Cardiac muscle cell (in vitro differentiated cells and primary cell): ENCODE data around the gene CSPG4. TPM values are rescaled to one million over a fixed set of nuclear protein-coding genes. Genes with fewer than 3 reads are reported as not detected.
"Not testable (repeated sequence)": the region's sequence is repeated elsewhere in the genome, so short reads cannot be mapped to it uniquely, and the experiment has no call there.

Source experiments
- DNase-seq, 2 donors: peaks; one replicate each; pipeline versions ENCODE4 v3.0.0 to v3.0.0-alpha.2; 2010 to 2017; ENCODE audit warnings: low read depth in 1 of 2, low spot score in 1 of 2
- H3K27ac ChIP-seq: fragments of 200-600 bp; sonication (generic); 2 replicates; pipeline ENCODE4 v1.5.1; 2016
- H3K27me3 ChIP-seq: fragments of 200-600 bp; sonication (generic); 2 replicates; pipeline ENCODE4 v1.6.0; 2016; ENCODE audit warnings: control low read depth
- H3K36me3 ChIP-seq: fragments of 200-600 bp; sonication (generic); 2 replicates; pipeline ENCODE4 v1.5.1; 2016; ENCODE audit warnings: control low read depth
- H3K4me1 ChIP-seq: fragments of 200-600 bp; sonication (generic); 2 replicates; pipeline ENCODE4 v1.8.1; 2017; ENCODE audit warnings: low read depth, mild to moderate bottlenecking, mixed run types
- H3K4me3 ChIP-seq: fragments of 200-600 bp; sonication (generic); 2 replicates; pipeline ENCODE4 v1.5.1; 2016; ENCODE audit warnings: mild to moderate bottlenecking
- H3K9me3 ChIP-seq: fragments of 200-600 bp; sonication (generic); 2 replicates; pipeline ENCODE4 v1.5.1; 2017; ENCODE audit warnings: low read depth, mild to moderate bottlenecking, control low read depth
- CTCF ChIP-seq: IDR thresholded peaks from 2 replicates; pipeline ENCODE4 v1.5.1; 2012; ENCODE audit warnings: low read depth, mild to moderate bottlenecking, low read length
- polyA plus RNA-seq: library from polyadenylated mRNA; unstranded; fragments of >200 nt; fragmentation: Nextera tagmentation; extraction: Ambion mirVana; gene quantifications from 2 replicates; pipeline ENCODE4 v1.2.1, GENCODE V29; 2016
- total RNA-seq: library from RNA; depleted of rRNA; stranded (reverse); fragments of >200 nt; gene quantifications from 2 replicates; pipeline ENCODE4 v1.2.3, GENCODE V29; 2016

The CSPG4 gene
- total and polyA plus RNA-seq, 2 experiments from 2014 or later, result 7.1 to 30.6 TPM

GRCh38 chr15:75733761-75734651, 21.4 kb upstream of the CSPG4 start:
- no peaks in the 10 kb centered on the region for H3K9me3 ChIP-seq

GRCh38 chr15:75732809-75733451, 20.3 kb upstream of the CSPG4 start:
- Histone ChIP-seq H3K27me3 (no peaks in the 10 kb centered on the region), H3K4me3 (no peak overlapping the region), H3K36me3 (no peaks in the 10 kb centered on the region), H3K9me3 (no peaks in the 10 kb centered on the region), H3K27ac (no peak overlapping the region), H3K4me1 (peaks cover 5% of the 10 kb centered on the region)
- peak; percentile 70 to 76 for DNase-seq
- peak; percentile 86 for TF ChIP-seq CTCF

More at GRCh38 chr15:75733761-75734651, 21.4 kb upstream of the CSPG4 start:
- TF ChIP-seq CTCF, result no peak
- H3K4me1 ChIP-seq, result peaks cover 5% of the 10 kb centered on the region
- no peak for DNase-seq
- H3K27ac ChIP-seq, result no peak overlapping the region
- H3K36me3 ChIP-seq, result no peaks in the 10 kb centered on the region
- no peak overlapping the region for H3K4me3 ChIP-seq
- no peaks in the 10 kb centered on the region for H3K27me3 ChIP-seq

GRCh38 chr15:75732177-75732808, 19.6 kb upstream of the CSPG4 start:
- Histone ChIP-seq H3K36me3 (no peaks in the 10 kb centered on the region), H3K9me3 (no peaks in the 10 kb centered on the region), H3K4me1 (peaks cover 5% of the 10 kb centered on the region), H3K27ac (no peak overlapping the region), H3K4me3 (no peak overlapping the region), H3K27me3 (no peaks in the 10 kb centered on the region)
- TF ChIP-seq CTCF, result no peak
- no peak for DNase-seq

- peak in 1 of 2 donors; percentile 80 for DNase-seq
- Histone ChIP-seq H3K27ac (no peak overlapping the region), H3K9me3 (no peaks in the 10 kb centered on the region), H3K4me1 (peaks cover 5% of the 10 kb centered on the region), H3K27me3 (no peaks in the 10 kb centered on the region), H3K36me3 (no peaks in the 10 kb centered on the region), H3K4me3 (no peak overlapping the region)
- TF ChIP-seq CTCF, result peak; percentile 22
These were observed 18.9 kb upstream of the CSPG4 start for GRCh38 chr15:75731248-75732151.

- DNase-seq, H3K27ac ChIP-seq, H3K27me3 ChIP-seq, H3K4me1 ChIP-seq, H3K9me3 ChIP-seq, H3K4me3 ChIP-seq, H3K36me3 ChIP-seq: not testable (repeated sequence)
These were observed 18.0 kb upstream of the CSPG4 start for GRCh38 chr15:75730376-75731247.
